Endometrium (tissue), 2 donors: ENCODE measurements around the gene LIN37.
"Not testable (repeated sequence)": the region's sequence is repeated elsewhere in the genome, so short reads cannot be mapped to it uniquely, and the experiment has no call there.

ENCODE experiments used
- FAIRE-seq: peaks from 2 replicates; lab custom pipeline; 2012; peaks lifted over from hg19 to GRCh38; lab: Jason Lieb, UNC
- donor health status: control.
- donor health status: control.

The LIN37 gene

GRCh38 chr19:35719402-35720162 lies 28.8 kb upstream of the LIN37 start:
- no peak for FAIRE-seq

GRCh38 chr19:35720163-35720524 lies 28.2 kb upstream of the LIN37 start:
- FAIRE-seq, result no peak

GRCh38 chr19:35720648-35721047 lies 27.7 kb upstream of the LIN37 start:
- no peak for FAIRE-seq

DNA sequence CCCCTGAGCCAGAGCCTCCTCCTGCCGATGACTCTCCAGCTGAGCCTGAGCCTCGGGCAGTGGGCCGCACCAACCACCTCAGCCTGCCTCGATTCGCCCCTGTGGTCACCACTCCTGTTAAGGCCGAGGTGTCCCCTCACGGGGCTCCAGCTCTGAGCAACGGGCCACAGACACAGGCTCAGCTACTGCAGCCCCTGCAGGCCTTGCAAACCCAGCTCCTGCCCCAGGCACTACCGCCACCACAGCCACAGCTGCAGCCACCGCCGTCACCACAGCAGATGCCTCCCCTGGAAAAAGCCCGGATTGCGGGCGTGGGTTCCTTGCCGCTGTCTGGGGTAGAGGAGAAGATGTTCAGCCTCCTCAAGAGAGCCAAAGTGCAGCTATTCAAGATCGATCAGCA lies 27.0 kb upstream of the LIN37 start:
- FAIRE-seq, result no peak

- no peak for FAIRE-seq
Observed at GRCh38 chr19:35722461-35722860, 25.9 kb upstream of the LIN37 start.

GRCh38 chr19:35722897-35723296 lies 25.5 kb upstream of the LIN37 start:
- no peak for FAIRE-seq

DNA sequence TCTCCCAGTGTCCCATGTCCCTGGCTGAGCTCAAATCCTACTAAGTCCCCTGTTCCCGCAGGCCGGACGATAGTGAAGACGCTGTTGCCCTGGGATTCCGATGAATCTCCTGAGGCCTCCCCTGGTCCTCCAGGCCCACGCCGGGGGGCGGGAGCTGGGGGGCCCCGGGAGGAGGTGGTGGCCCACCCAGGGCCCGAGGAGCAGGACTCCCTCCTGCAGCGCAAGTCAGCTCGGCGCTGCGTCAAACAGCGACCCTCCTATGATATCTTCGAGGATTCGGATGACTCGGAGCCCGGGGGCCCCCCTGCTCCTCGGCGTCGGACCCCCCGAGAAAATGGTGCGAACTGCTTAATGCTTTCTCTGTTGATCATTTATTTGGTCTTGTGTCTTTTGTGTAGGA lies 24.7 kb upstream of the LIN37 start:
- no peak for FAIRE-seq

DNA sequence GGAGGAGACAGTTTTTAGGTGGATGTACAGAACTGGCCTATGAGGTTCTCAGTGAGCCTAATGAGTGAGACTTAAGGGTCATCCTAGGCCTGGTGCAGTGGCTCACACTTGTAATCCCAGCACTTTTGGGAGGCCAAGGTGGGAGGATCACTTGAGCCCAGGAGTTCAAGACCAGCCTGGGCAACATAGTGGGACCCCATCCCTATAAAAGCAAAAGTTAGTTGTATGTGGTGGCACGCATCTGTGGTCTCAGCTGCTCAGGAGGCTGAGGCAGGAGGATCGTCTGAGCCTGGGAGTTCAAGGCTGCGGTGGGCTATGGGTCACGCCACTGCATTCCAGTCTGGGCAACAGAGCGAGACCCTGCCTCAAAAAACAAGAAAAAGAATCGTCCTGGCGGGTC lies 24.2 kb upstream of the LIN37 start:
- not testable (repeated sequence) for FAIRE-seq

- FAIRE-seq, result no peak
Observed at GRCh38 chr19:35724560-35724959, 23.8 kb upstream of the LIN37 start.

- no peak for FAIRE-seq
Observed at GRCh38 chr19:35725216-35725861, 23.0 kb upstream of the LIN37 start.

DNA sequence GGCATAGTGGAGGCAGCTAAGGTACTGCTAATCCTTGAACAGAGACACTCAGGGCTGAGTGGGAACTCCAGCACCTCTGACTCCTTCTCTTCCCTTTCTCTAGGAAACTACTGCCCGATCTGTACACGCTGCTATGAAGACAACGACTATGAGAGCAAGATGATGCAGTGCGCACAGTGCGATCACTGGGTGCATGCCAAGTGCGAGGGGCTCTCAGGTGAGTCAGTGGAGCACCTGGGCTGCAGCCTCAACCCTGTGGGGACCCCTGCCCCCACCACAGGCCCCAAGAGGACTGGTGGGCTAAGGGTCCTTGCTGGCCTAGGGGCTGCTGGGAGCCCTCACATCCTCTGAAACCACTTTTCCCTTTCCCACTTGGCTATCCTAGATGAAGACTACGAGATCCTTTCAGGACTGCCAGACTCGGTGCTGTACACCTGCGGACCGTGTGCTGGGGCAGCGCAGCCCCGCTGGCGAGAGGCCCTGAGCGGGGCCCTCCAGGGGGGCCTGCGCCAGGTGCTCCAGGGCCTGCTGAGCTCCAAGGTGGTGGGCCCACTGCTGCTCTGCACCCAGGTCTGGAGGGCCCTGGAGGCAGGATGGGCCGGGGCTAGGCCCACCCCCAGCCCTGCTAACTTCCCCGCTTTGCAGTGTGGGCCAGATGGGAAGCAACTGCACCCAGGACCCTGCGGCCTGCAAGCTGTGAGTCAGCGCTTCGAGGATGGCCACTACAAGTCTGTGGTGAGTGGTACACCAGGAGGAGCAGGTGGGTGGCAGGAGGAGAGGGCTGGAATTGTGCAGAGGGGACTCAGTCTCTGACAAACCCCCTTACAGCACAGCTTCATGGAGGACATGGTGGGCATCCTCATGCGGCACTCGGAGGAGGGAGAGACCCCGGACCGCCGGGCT lies 21.1 kb upstream of the LIN37 start:
- FAIRE-seq, result no peak

DNA sequence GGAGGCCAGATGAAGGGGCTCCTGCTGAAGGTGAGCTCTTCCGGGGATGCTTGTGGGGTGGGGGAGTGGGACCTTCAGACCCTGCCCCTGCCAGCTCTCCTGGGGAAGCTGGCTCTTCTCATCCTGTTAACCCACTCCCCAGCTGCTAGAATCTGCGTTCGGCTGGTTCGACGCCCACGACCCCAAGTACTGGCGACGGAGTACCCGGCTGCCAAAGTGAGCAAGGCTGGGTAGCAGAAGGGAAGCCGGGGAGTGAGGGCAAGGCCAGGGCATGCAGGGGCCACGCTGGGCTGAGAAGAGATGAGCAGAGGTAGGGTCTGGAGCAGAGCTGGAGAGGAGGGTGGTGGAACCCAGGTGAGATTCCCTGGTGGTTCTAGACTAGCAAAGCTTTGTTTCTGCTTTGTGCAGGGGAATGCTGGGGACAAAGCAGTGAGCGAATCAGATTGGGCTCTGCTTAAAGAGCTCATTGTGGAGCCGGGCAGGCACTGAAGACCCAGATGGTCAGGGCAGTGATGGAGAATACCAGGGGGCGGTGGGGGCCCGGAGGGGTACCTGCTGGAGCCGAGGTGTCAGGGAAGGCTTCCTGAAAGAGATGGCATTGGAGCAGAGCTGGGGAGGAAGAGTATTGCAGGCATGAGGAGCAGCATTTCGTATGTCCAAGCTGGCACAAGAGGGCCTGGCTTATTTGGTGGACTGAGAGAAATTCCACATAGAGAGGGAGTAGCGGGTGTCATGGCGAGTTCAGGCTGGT lies 20.2 kb upstream of the LIN37 start:
- no peak for FAIRE-seq

GRCh38 chr19:35729021-35729420 lies 19.4 kb upstream of the LIN37 start:
- FAIRE-seq, result no peak

DNA sequence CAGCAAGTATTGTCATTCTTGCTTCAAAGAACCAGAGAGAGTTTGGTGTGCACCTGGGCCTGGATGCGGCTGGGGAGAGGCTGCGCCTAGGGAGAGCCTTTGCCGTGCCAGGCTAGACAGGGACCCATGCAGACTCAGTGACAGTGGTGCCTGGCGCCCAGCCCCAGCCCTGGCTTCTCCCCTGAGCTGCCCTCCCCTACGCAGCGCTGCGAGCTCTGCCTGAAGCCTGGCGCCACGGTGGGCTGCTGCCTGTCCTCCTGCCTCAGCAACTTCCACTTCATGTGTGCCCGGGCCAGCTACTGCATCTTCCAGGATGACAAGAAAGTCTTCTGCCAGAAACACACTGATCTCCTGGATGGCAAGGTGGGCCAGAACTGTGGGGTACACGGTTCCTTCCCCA lies 18.6 kb upstream of the LIN37 start:
- FAIRE-seq, result no peak

GRCh38 chr19:35730326-35730725 lies 18.1 kb upstream of the LIN37 start:
- no peak for FAIRE-seq

DNA sequence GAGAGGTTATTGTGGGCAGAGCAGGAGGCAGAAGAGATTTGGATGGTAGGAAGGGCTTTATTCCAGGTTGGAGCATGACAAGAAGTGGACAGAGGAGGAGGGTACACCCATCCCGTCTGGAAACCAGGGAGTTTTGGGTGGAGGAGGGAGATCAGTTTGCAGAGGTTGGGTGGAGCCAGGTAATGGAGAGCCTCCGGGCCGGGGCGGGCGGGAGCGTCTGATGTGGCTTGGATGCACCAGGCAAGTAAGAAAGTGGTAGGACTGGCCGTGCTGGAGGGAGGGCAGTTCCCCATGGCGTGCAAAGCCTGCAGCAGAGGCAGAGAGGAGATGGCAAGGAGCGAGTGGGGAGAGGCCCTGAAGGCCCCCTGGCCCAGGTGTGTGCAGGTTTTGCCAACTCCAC lies 17.0 kb upstream of the LIN37 start:
- no peak for FAIRE-seq

DNA sequence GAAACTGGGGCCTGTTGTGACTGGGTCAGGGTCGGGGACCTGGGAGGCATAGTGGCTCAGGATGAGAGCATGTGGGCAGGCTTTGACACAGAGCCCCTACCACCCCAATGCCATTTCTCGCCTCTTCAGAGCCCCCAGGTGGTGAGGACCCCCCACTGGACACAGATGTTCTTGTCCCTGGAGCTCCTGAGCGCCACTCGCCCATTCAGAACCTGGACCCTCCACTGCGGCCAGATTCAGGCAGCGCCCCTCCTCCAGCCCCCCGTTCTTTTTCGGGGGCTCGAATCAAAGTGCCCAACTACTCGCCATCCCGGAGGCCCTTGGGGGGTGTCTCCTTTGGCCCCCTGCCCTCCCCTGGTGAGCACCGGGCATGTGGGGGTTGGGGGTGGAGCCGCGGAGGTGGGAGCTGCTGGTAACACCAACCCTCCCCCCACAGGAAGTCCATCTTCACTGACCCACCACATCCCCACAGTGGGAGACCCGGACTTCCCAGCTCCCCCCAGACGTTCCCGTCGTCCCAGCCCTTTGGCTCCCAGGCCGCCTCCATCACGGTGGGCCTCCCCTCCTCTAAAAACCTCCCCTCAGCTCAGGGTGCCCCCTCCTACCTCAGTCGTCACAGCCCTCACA lies 16.5 kb upstream of the LIN37 start:
- FAIRE-seq, result no peak

- FAIRE-seq, result no peak
Observed at GRCh38 chr19:35732540-35733179, 15.7 kb upstream of the LIN37 start.

- no peak for FAIRE-seq
Observed at GRCh38 chr19:35733180-35734125, 14.9 kb upstream of the LIN37 start.

- FAIRE-seq, result no peak
Observed at GRCh38 chr19:35734273-35734672, 14.1 kb upstream of the LIN37 start.
